HepG2 (cell line): Measurements from ENCODE around the gene MYCT1. TPM values are rescaled to one million over a fixed set of nuclear protein-coding genes. Genes with fewer than 3 reads are reported as not detected.

Source experiments
- ATAC-seq: fragments of 200-7000 bp; cut with Tn5 transposase; 3 replicates; pipeline ENCODE4 v1.9.1; 2020; ENCODE audit warnings: mild to moderate bottlenecking, moderate library complexity
- BruUV-seq: library from RNA; stranded (reverse); fragments of 400-500 nt; replicated peaks from 2 replicates; lab custom pipeline; 2021; lab: Mats Ljungman, UMichigan
- CTCF ChIA-PET: fragments of 300-600 bp; formaldehyde crosslinking; extraction: SDS; loops from one replicate; lab custom pipeline; 2021; ENCODE audit warnings: low total read pairs, inconsistent platforms, low intra/inter-chr PET ratio; lab: Yijun Ruan, JAX
- POLR2A ChIA-PET: fragments of 350-600 bp; sonication (Branson Sonifier 250); formaldehyde crosslinking; loops from one replicate; lab custom pipeline; 2020; ENCODE audit warnings: antibody characterized with exemption, inconsistent platforms; lab: Yijun Ruan, JAX
- DNase-seq: peaks from one replicate; pipeline ENCODE4 v3.0.0-alpha.2; 2015; ENCODE audit warnings: low spot score
- FAIRE-seq: peaks from 3 replicates; lab custom pipeline; 2011; peaks lifted over from hg19 to GRCh38; lab: Jason Lieb, UNC
- H2AFZ ChIP-seq: one replicate; pipeline ENCODE4 v1.6.1; 2011; ENCODE audit warnings: low read length, inconsistent platforms
- H3K27ac ChIP-seq: fragments of 300-600 bp; 3 replicates; pipeline ENCODE4 v1.8.0; 2011; ENCODE audit warnings: mixed run types, mild to moderate bottlenecking, mixed read lengths, low read length, inconsistent platforms; ENCODE audit not compliant: insufficient read depth; ENCODE audit errors: extremely low read length
- H3K27me3 ChIP-seq, 2 experiments: fragments of 200-600 bp in 1 of 2; 2 replicates in 1 of 2; 3 replicates in 1 of 2; pipeline versions ENCODE4 v1.6.0 to v1.8.0; 2011; ENCODE audit warnings: low read length in 2 of 2, mild to moderate bottlenecking in 2 of 2, moderate library complexity in 2 of 2, inconsistent platforms in 1 of 2; ENCODE audit not compliant: insufficient read depth in 2 of 2, control insufficient read depth in 1 of 2
- H3K36me3 ChIP-seq, 2 experiments: fragments of 200-600 bp in 1 of 2; replicated peaks in 1 of 2; 2 replicates in 1 of 2; 3 replicates in 1 of 2; pipeline versions ENCODE4 v1.5.1 to v1.8.0; 2011; ENCODE audit warnings: low read length in 2 of 2, inconsistent platforms in 1 of 2; ENCODE audit not compliant: insufficient read depth in 2 of 2, control insufficient read depth in 1 of 2
- H3K4me1 ChIP-seq: 2 replicates; pipeline ENCODE4 v1.5.1; 2012; ENCODE audit warnings: low read length, inconsistent platforms; ENCODE audit not compliant: insufficient read depth
- H3K4me2 ChIP-seq: 2 replicates; pipeline ENCODE4 v1.6.0; 2011; ENCODE audit warnings: low read depth, low read length, inconsistent platforms
- H3K4me3 ChIP-seq, 3 experiments: fragments of 200-600 bp in 1 of 3; sonication (generic), shearing (Covaris generic) in 1 of 3; replicated peaks in 1 of 3; 2 replicates each; pipeline ENCODE4 v1.5.1; 2011 to 2016; ENCODE audit warnings: low read length in 3 of 3, inconsistent platforms in 2 of 3, low read depth in 2 of 3, mild to moderate bottlenecking in 2 of 3, control low read depth in 1 of 3, mixed read lengths in 1 of 3; ENCODE audit not compliant: insufficient read depth in 1 of 3
- H3K79me2 ChIP-seq: one replicate; pipeline ENCODE4 v1.6.1; 2011; ENCODE audit warnings: low read length, inconsistent platforms; ENCODE audit not compliant: insufficient read depth
- H3K9ac ChIP-seq: 2 replicates; pipeline ENCODE4 v1.6.0; 2011; ENCODE audit warnings: mild to moderate bottlenecking, low read depth, low read length, inconsistent platforms; ENCODE audit not compliant: insufficient read depth
- H3K9me3 ChIP-seq: 2 replicates; pipeline ENCODE4 v1.5.1; 2012; ENCODE audit warnings: mild to moderate bottlenecking, low read length
- H4K20me1 ChIP-seq: 2 replicates; pipeline ENCODE4 v1.6.0; 2011; ENCODE audit warnings: inconsistent platforms, mild to moderate bottlenecking, low read length, moderate library complexity; ENCODE audit not compliant: insufficient read depth
- BCL6 ChIP-seq: IDR thresholded peaks from 2 replicates; pipeline ENCODE4 v1.6.1; 2016; ENCODE audit warnings: missing genetic modification reagents, missing compliant biosample characterization
- CBX5 ChIP-seq: sonication (generic); formaldehyde crosslinking; IDR thresholded peaks from 2 replicates; pipeline ENCODE4 v1.4.0; 2020; ENCODE audit warnings: missing genetic modification reagents, borderline replicate concordance
- CEBPB ChIP-seq: IDR thresholded peaks from 2 replicates; pipeline ENCODE4 v1.6.1; 2011; ENCODE audit warnings: low read depth, low read length, improper control_type of control experiment, borderline replicate concordance
- EP300 ChIP-seq, 3 experiments: sonication (generic) in 1 of 3; formaldehyde crosslinking in 1 of 3; IDR thresholded peaks; 2 replicates each; pipeline versions ENCODE4 v1.5.1 to v1.6.1; 2011 to 2020; ENCODE audit warnings: low read depth in 2 of 3, low read length in 2 of 3, borderline replicate concordance in 1 of 3, improper control_type of control experiment in 1 of 3, mild to moderate bottlenecking in 1 of 3, missing genetic modification reagents in 1 of 3, moderate library complexity in 1 of 3
- FOXA3 ChIP-seq: IDR thresholded peaks from 2 replicates; pipeline ENCODE4 v1.6.1; 2016; ENCODE audit warnings: missing genetic modification reagents, missing compliant biosample characterization
- FOXC1 ChIP-seq: sonication (generic); formaldehyde crosslinking; IDR thresholded peaks from 2 replicates; pipeline ENCODE4 v1.8.0; 2022; ENCODE audit warnings: mild to moderate bottlenecking, missing genetic modification reagents, borderline replicate concordance
- HOXD1 ChIP-seq: sonication (generic); formaldehyde crosslinking; IDR thresholded peaks from 2 replicates; pipeline ENCODE4 v1.5.0; 2020; ENCODE audit warnings: missing genetic modification reagents
- MED1 ChIP-seq: sonication (generic); formaldehyde crosslinking; IDR thresholded peaks from 2 replicates; pipeline ENCODE4 v1.4.0; 2020; ENCODE audit warnings: missing genetic modification reagents
- MYPOP ChIP-seq: sonication (generic); formaldehyde crosslinking; IDR thresholded peaks from 2 replicates; pipeline ENCODE4 v1.8.1; 2023; ENCODE audit warnings: mild to moderate bottlenecking, moderate library complexity, missing genetic modification reagents
- PLSCR1 ChIP-seq: sonication (generic); formaldehyde crosslinking; IDR thresholded peaks from 2 replicates; pipeline ENCODE4 v1.5.0; 2020; ENCODE audit warnings: missing genetic modification reagents, mild to moderate bottlenecking, borderline replicate concordance
- SAP130 ChIP-seq: IDR thresholded peaks from 2 replicates; pipeline ENCODE4 v1.6.1; 2016; ENCODE audit warnings: low read depth
- SOX5 ChIP-seq: IDR thresholded peaks from 2 replicates; pipeline ENCODE4 v1.6.1; 2016; ENCODE audit warnings: borderline replicate concordance
- SOX6 ChIP-seq, 2 experiments: fragments of 450-650 bp in 1 of 2; sonication (generic) in 1 of 2; formaldehyde crosslinking in 1 of 2; IDR thresholded peaks; 2 replicates each; pipeline versions ENCODE4 v1.4.0 to v1.6.1; 2017 to 2020; ENCODE audit warnings: antibody characterized with exemption in 1 of 2, mild to moderate bottlenecking in 1 of 2, missing genetic modification reagents in 1 of 2
- TEAD3 ChIP-seq: optimal IDR thresholded peaks from 2 replicates; pipeline ENCODE3; 2016; ENCODE audit warnings: borderline replicate concordance
- ZC3H4 ChIP-seq: sonication (generic); formaldehyde crosslinking; IDR thresholded peaks from 2 replicates; pipeline ENCODE4 v1.4.0; 2020; ENCODE audit warnings: missing genetic modification reagents, borderline replicate concordance
- ZNF12 ChIP-seq: sonication (generic); formaldehyde crosslinking; IDR thresholded peaks from 2 replicates; pipeline ENCODE4 v1.5.0; 2020; ENCODE audit warnings: missing genetic modification reagents
- ZNF3 ChIP-seq: IDR thresholded peaks from 2 replicates; pipeline ENCODE4 v1.7.0; 2017; ENCODE audit warnings: inconsistent platforms
- ZNF33A ChIP-seq: sonication (generic); formaldehyde crosslinking; IDR thresholded peaks from 2 replicates; pipeline ENCODE4 v1.5.1; 2020; ENCODE audit warnings: missing genetic modification reagents, mild to moderate bottlenecking, moderate library complexity, borderline replicate concordance
- WGBS: methylation state at CpG from one replicate; pipeline ENCODE4 v1.1.6; 2017; ENCODE audit warnings: low lambda C conversion rate; 5-methylcytosine and 5-hydroxymethylcytosine counted together
- in situ Hi-C: cut with HindIII; loops from 2 replicates; pipeline ENCODE4 v1.10.0; 2017; ENCODE audit warnings: low pct_unique_long_range_greater_than_20kb; ENCODE audit not compliant: extremely low pct_ligation_motif_present
- intact Hi-C: fragments of 100-400 bp; cut with micrococcal nuclease; formaldehyde crosslinking; loops from one replicate; pipeline ENCODE4 v1.10.0; 2022; ENCODE audit not compliant: unreplicated experiment
- polyA plus RNA-seq, 8 experiments: library from polyadenylated mRNA; depleted of rRNA in 3 of 8; stranded (reverse) in 7 of 8; unstranded in 1 of 8; fragments of >200 nt; fragmentation: Illumina TruSeq in 4 of 8; extraction: Trizol in 4 of 8; gene quantifications; 2 replicates each; pipeline versions ENCODE4 v1.2.1 to v1.2.3, GENCODE V29; 2011 to 2016; ENCODE audit warnings: low read depth in 4 of 8, missing spikeins in 1 of 8, mixed read lengths in 1 of 8; ENCODE audit not compliant: insufficient read depth in 1 of 8
- total RNA-seq, 5 experiments: library from RNA; depleted of rRNA; stranded (reverse); fragments of >200 nt; fragmentation: Illumina TruSeq; extraction: Trizol; gene quantifications; 2 replicates each; pipeline ENCODE4 v1.2.3, GENCODE V29; 2016; ENCODE audit warnings: low read depth in 1 of 5
- TF ChIP-seq, protein P1 (sequence below): sonication (generic); formaldehyde crosslinking; conservative IDR thresholded peaks from 2 replicates; pipeline ENCODE4 v1.4.0; 2020; ENCODE audit warnings: missing genetic modification reagents
- TF ChIP-seq, protein P2 (sequence below), 2 experiments: fragments of 450-650 bp in 1 of 2; sonication (generic) in 1 of 2; formaldehyde crosslinking; IDR thresholded peaks; 2 replicates each; pipeline versions ENCODE4 v1.5.0 to v1.8.0; 2020 to 2022; ENCODE audit warnings: mild to moderate bottlenecking in 1 of 2, missing genetic modification reagents in 1 of 2

The MYCT1 gene
- total and polyA plus RNA-seq, 2 of the 13 experiments (the other 11 are each of a cell fraction or from before 2014, with no cell fraction given), result not detected

GRCh38 chr6:152746172-152746553 lies 48.5 kb downstream of the MYCT1 start:
- Histone ChIP-seq H4K20me1 (no peaks in the 10 kb centered on the region), H3K27me3 (peaks cover 0 to 10% of the 10 kb centered on the region in 2 experiments; a peak in 3 of 5 replicates), H3K27ac (no peak overlapping the region), H3K9ac (no peak overlapping the region), H3K4me2 (no peak overlapping the region), H3K36me3 (no peaks in the 10 kb centered on the region), H2AFZ (no peak overlapping the region), H3K79me2 (no peaks in the 10 kb centered on the region), H3K4me1 (peaks cover 10% of the 10 kb centered on the region; the same call in 1 of the 2 replicates), H3K9me3 (no peaks in the 10 kb centered on the region), H3K4me3 (no peak overlapping the region)
- ChIA-PET POLR2A (no interaction called here), CTCF (no interaction called here)
- FAIRE-seq (no peak), ATAC-seq (peak; percentile 88), DNase-seq (peak; percentile 69)
- BruUV-seq, result no TSS peak
- intact Hi-C loops (loop anchor here (10.0 kb wide), 2 partner anchors 119 to 149 kb away; no protein-coding TSS in a partner anchor), in situ Hi-C loops (loop anchor here (10.0 kb wide), 1 partner anchor 209 kb away; no protein-coding TSS in a partner anchor)
- WGBS, result 0% methylated on average over 2 of the region's 2 CpGs
- peak; percentile 31; the same call in 1 of the 2 replicates for TF ChIP-seq BCL6 (CRISPR knock-in tag)
- TF ChIP-seq HOXD1 (CRISPR knock-in tag), result no peak
- TF ChIP-seq ZNF12 (CRISPR knock-in tag), result peak; percentile 60
- 0 out of 2 replicates have a peak, but pooled peaks have one; percentile 22 for TF ChIP-seq MED1 (CRISPR knock-in tag)
- no peak for TF ChIP-seq ZNF33A (CRISPR knock-in tag)
- TF ChIP-seq, protein P1, sequence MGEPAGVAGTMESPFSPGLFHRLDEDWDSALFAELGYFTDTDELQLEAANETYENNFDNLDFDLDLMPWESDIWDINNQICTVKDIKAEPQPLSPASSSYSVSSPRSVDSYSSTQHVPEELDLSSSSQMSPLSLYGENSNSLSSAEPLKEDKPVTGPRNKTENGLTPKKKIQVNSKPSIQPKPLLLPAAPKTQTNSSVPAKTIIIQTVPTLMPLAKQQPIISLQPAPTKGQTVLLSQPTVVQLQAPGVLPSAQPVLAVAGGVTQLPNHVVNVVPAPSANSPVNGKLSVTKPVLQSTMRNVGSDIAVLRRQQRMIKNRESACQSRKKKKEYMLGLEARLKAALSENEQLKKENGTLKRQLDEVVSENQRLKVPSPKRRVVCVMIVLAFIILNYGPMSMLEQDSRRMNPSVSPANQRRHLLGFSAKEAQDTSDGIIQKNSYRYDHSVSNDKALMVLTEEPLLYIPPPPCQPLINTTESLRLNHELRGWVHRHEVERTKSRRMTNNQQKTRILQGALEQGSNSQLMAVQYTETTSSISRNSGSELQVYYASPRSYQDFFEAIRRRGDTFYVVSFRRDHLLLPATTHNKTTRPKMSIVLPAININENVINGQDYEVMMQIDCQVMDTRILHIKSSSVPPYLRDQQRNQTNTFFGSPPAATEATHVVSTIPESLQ, result no peak
- TF ChIP-seq CEBPB, result peak; percentile 60; the same call in 1 of the 2 replicates
- no peak for TF ChIP-seq ZC3H4 (CRISPR knock-in tag)
- TF ChIP-seq PLSCR1, result no peak
- peak in 1 of 2 experiments; percentile 47; a peak in 1 of 4 replicates for TF ChIP-seq EP300 (IDR thresholded peaks at IDR 0.05; ENCODE audit: low read depth in 2 of 2, low read length in 2 of 2)
- TF ChIP-seq EP300 (CRISPR knock-in tag; IDR thresholded peaks at IDR 0.05; ENCODE audit: borderline replicate concordance), result peak; percentile 67; the same call in 1 of the 2 replicates
- TF ChIP-seq FOXC1 (CRISPR knock-in tag), result no peak
- TF ChIP-seq SOX5 (CRISPR knock-in tag), result peak; percentile 57; the same call in 1 of the 2 replicates
- peak; percentile 34; the same call in 1 of the 2 replicates for TF ChIP-seq MYPOP (CRISPR knock-in tag)
- TF ChIP-seq, protein P2, sequence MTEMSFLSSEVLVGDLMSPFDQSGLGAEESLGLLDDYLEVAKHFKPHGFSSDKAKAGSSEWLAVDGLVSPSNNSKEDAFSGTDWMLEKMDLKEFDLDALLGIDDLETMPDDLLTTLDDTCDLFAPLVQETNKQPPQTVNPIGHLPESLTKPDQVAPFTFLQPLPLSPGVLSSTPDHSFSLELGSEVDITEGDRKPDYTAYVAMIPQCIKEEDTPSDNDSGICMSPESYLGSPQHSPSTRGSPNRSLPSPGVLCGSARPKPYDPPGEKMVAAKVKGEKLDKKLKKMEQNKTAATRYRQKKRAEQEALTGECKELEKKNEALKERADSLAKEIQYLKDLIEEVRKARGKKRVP (CRISPR knock-in tag; IDR thresholded peaks at IDR 0.05), result peak in 1 of 2 experiments; percentile 98; a peak in 2 of 4 replicates
- peak; percentile 11 for TF ChIP-seq TEAD3 (CRISPR knock-in tag)
- no peak for TF ChIP-seq SOX6 (IDR thresholded peaks at IDR 0.05)
- peak; percentile 24; the same call in 1 of the 2 replicates for TF ChIP-seq SOX6 (CRISPR knock-in tag; IDR thresholded peaks at IDR 0.05)
- TF ChIP-seq CBX5 (CRISPR knock-in tag), result peak; percentile 75; the same call in 1 of the 2 replicates
- TF ChIP-seq FOXA3 (CRISPR knock-in tag), result peak; percentile 70
- peak; percentile 92 for TF ChIP-seq ZNF3
- peak; percentile 30; the same call in 1 of the 2 replicates for TF ChIP-seq SAP130 (CRISPR knock-in tag)
